Activated CD4-positive, alpha-beta T cell treated with anti-CD3 and anti-CD28 coated beads, Interleukin-2, amount 10 ng/mL, durations not matched to agents 24 days and 14 days (primary cell): ENCODE results near the gene WDR47. TPM values are rescaled to one million over a fixed set of nuclear protein-coding genes. Genes with fewer than 3 reads are reported as not detected.
"Not testable (repeated sequence)": the region's sequence is repeated elsewhere in the genome, so short reads cannot be mapped to it uniquely, and the experiment has no call there.

Source experiments
- DNase-seq: peaks from one replicate; pipeline ENCODE4 v3.0.0; 2022
- H3K27ac Mint-ChIP-seq: one replicate; pipeline ENCODE4 v1.8.0; 2022; ENCODE audit warnings: mild to moderate bottlenecking, mixed read lengths
- H3K27me3 Mint-ChIP-seq: one replicate; pipeline ENCODE4 v1.8.0; 2022; ENCODE audit warnings: mixed read lengths
- H3K36me3 Mint-ChIP-seq: one replicate; pipeline ENCODE4 v1.8.0; 2022; ENCODE audit warnings: low read depth, mild to moderate bottlenecking, mixed read lengths
- H3K4me1 Mint-ChIP-seq: one replicate; pipeline ENCODE4 v1.8.0; 2021; ENCODE audit warnings: mixed read lengths
- H3K4me3 Mint-ChIP-seq: one replicate; pipeline ENCODE4 v1.8.0; 2022; ENCODE audit warnings: mild to moderate bottlenecking, moderate library complexity, mixed read lengths
- H3K9me3 Mint-ChIP-seq: one replicate; pipeline ENCODE4 v1.8.0; 2021; ENCODE audit warnings: mixed read lengths
- intact Hi-C: fragments of 100-400 bp; cut with micrococcal nuclease; formaldehyde crosslinking; loops from one replicate; pipeline ENCODE4 v1.15.1; 2023
- total RNA-seq: library from RNA; stranded (reverse); gene quantifications from 2 replicates; pipeline ENCODE4 v1.2.3, GENCODE V29; 2022

WDR47 gene
- total RNA-seq, 1 donor from 2014 or later, result 14.0 TPM

- Mint-ChIP-seq H3K36me3 (peaks cover 2% of the 10 kb centered on the region), H3K4me1 (peaks cover 15% of the 10 kb centered on the region), H3K27me3 (peaks cover 8% of the 10 kb centered on the region), H3K9me3 (no peaks in the 10 kb centered on the region), H3K4me3 (peak overlapping the region; percentile 92), H3K27ac (peak overlapping the region; percentile 85)
- intact Hi-C loops, result loop anchor here (2.0 to 5.0 kb wide), 3 partner anchors 78 to 171 kb away; partner anchors contain the start of genes CLCC1, GPSM2 and SARS1
- DNase-seq, result peak; percentile 81
Measured at GRCh38 chr1:109040989-109041620, 797 bp downstream of the WDR47 start.

- H3K36me3 Mint-ChIP-seq, result peaks cover 2% of the 10 kb centered on the region
- peaks cover 7% of the 10 kb centered on the region for H3K27me3 Mint-ChIP-seq
- peak overlapping the region; percentile 92 for H3K4me3 Mint-ChIP-seq
- intact Hi-C loops, result loop anchor here (2.0 to 5.0 kb wide), 3 partner anchors 78 to 172 kb away; partner anchors contain the start of genes CLCC1, GPSM2 and SARS1
- peak overlapping the region; percentile 85 for H3K27ac Mint-ChIP-seq
- no peak for DNase-seq
- peaks cover 15% of the 10 kb centered on the region for H3K4me1 Mint-ChIP-seq
- no peaks in the 10 kb centered on the region for H3K9me3 Mint-ChIP-seq
Measured at GRCh38 chr1:109040627-109040988, 1.3 kb downstream of the WDR47 start.

- Mint-ChIP-seq H3K9me3 (no peaks in the 10 kb centered on the region), H3K27me3 (no peaks in the 10 kb centered on the region), H3K4me3 (no peak overlapping the region), H3K4me1 (peaks cover 2% of the 10 kb centered on the region), H3K36me3 (peaks cover 2% of the 10 kb centered on the region), H3K27ac (no peak overlapping the region)
- intact Hi-C loops, result no loop called here
- no peak for DNase-seq
Measured at GRCh38 chr1:109034382-109034781, 7.5 kb downstream of the WDR47 start.

- DNase-seq, H3K4me3 Mint-ChIP-seq, H3K27me3 Mint-ChIP-seq, H3K36me3 Mint-ChIP-seq, H3K27ac Mint-ChIP-seq, H3K4me1 Mint-ChIP-seq, intact Hi-C loops, H3K9me3 Mint-ChIP-seq: not testable (repeated sequence)
Measured at GRCh38 chr1:109029493-109029892, 12.4 kb downstream of the WDR47 start.

GRCh38 chr1:109027841-109028240 lies 14.1 kb downstream of the WDR47 start:
- Mint-ChIP-seq H3K4me1 (peaks cover 4% of the 10 kb centered on the region), H3K36me3 (no peaks in the 10 kb centered on the region), H3K9me3 (no peaks in the 10 kb centered on the region), H3K27me3 (no peaks in the 10 kb centered on the region), H3K27ac (no peak overlapping the region), H3K4me3 (no peak overlapping the region)
- no peak for DNase-seq
- intact Hi-C loops, result no loop called here

- no peak overlapping the region for H3K4me3 Mint-ChIP-seq
- H3K36me3 Mint-ChIP-seq, result no peaks in the 10 kb centered on the region
- H3K27me3 Mint-ChIP-seq, result no peaks in the 10 kb centered on the region
- no peak overlapping the region for H3K27ac Mint-ChIP-seq
- peaks cover 4% of the 10 kb centered on the region for H3K4me1 Mint-ChIP-seq
- no peaks in the 10 kb centered on the region for H3K9me3 Mint-ChIP-seq
- intact Hi-C loops, result no loop called here
- no peak for DNase-seq
Measured at GRCh38 chr1:109025694-109026093, 16.2 kb downstream of the WDR47 start.

- Mint-ChIP-seq H3K9me3 (no peaks in the 10 kb centered on the region), H3K36me3 (peaks cover 2% of the 10 kb centered on the region), H3K4me1 (peaks cover 4% of the 10 kb centered on the region), H3K4me3 (no peak overlapping the region), H3K27ac (no peak overlapping the region), H3K27me3 (no peaks in the 10 kb centered on the region)
- intact Hi-C loops, result no loop called here
- no peak for DNase-seq
Measured at GRCh38 chr1:109024646-109025045, 17.3 kb downstream of the WDR47 start.

- Mint-ChIP-seq H3K4me3 (no peak overlapping the region), H3K4me1 (peaks cover 4% of the 10 kb centered on the region), H3K27ac (no peak overlapping the region), H3K27me3 (no peaks in the 10 kb centered on the region), H3K36me3 (peaks cover 16% of the 10 kb centered on the region), H3K9me3 (no peaks in the 10 kb centered on the region)
- intact Hi-C loops, result no loop called here
- DNase-seq, result no peak
Measured at GRCh38 chr1:109020693-109021257, 21.1 kb downstream of the WDR47 start.

- DNase-seq, H3K27ac Mint-ChIP-seq, H3K4me1 Mint-ChIP-seq, H3K27me3 Mint-ChIP-seq, H3K4me3 Mint-ChIP-seq, H3K9me3 Mint-ChIP-seq, intact Hi-C loops: not testable (repeated sequence)
- H3K36me3 Mint-ChIP-seq, result peaks cover 22% of the 10 kb centered on the region
Measured at GRCh38 chr1:109017719-109018118, 24.2 kb downstream of the WDR47 start.

- intact Hi-C loops, result no loop called here
- Mint-ChIP-seq H3K27ac (no peak overlapping the region), H3K4me3 (no peak overlapping the region)
Measured at GRCh38 chr1:109017134-109017533, 24.8 kb downstream of the WDR47 start.

GRCh38 chr1:109011335-109011734 lies 30.6 kb downstream of the WDR47 start:
- H3K9me3 Mint-ChIP-seq, result no peaks in the 10 kb centered on the region
- intact Hi-C loops, result no loop called here
- H3K4me3 Mint-ChIP-seq, result no peak overlapping the region

More at GRCh38 chr1:109017134-109017533, 24.8 kb downstream of the WDR47 start:
- no peaks in the 10 kb centered on the region for H3K4me1 Mint-ChIP-seq
- no peaks in the 10 kb centered on the region for H3K27me3 Mint-ChIP-seq
- no peaks in the 10 kb centered on the region for H3K9me3 Mint-ChIP-seq
- DNase-seq, result no peak
- H3K36me3 Mint-ChIP-seq, result peaks cover 22% of the 10 kb centered on the region

GRCh38 chr1:108996622-108997021 lies 45.3 kb downstream of the WDR47 start:
- Mint-ChIP-seq H3K9me3 (peaks cover 22% of the 10 kb centered on the region), H3K36me3 (peaks cover 43% of the 10 kb centered on the region), H3K27ac (peak overlapping the region; percentile 20)
- H3K4me1 Mint-ChIP-seq, H3K4me3 Mint-ChIP-seq, intact Hi-C loops, DNase-seq, H3K27me3 Mint-ChIP-seq: not testable (repeated sequence)

More at GRCh38 chr1:109011335-109011734, 30.6 kb downstream of the WDR47 start:
- H3K27me3 Mint-ChIP-seq, result no peaks in the 10 kb centered on the region
- H3K4me1 Mint-ChIP-seq, result no peaks in the 10 kb centered on the region
- no peak overlapping the region for H3K27ac Mint-ChIP-seq
- no peak for DNase-seq
- H3K36me3 Mint-ChIP-seq, result peaks cover 15% of the 10 kb centered on the region

GRCh38 chr1:108983114-108983513 lies 58.8 kb downstream of the WDR47 start:
- Mint-ChIP-seq H3K4me3 (no peak overlapping the region), H3K36me3 (peaks cover 18% of the 10 kb centered on the region), H3K27ac (no peak overlapping the region), H3K9me3 (no peaks in the 10 kb centered on the region), H3K4me1 (no peaks in the 10 kb centered on the region), H3K27me3 (no peaks in the 10 kb centered on the region)
- DNase-seq, result no peak
- intact Hi-C loops, result no loop called here

GRCh38 chr1:108976658-108977057 lies 65.2 kb downstream of the WDR47 start:
- no peaks in the 10 kb centered on the region for H3K9me3 Mint-ChIP-seq
- H3K4me3 Mint-ChIP-seq, result no peak overlapping the region
- intact Hi-C loops, result no loop called here
- H3K4me1 Mint-ChIP-seq, result peaks cover 5% of the 10 kb centered on the region
- no peaks in the 10 kb centered on the region for H3K27me3 Mint-ChIP-seq
- no peak overlapping the region for H3K27ac Mint-ChIP-seq
- peaks cover 24% of the 10 kb centered on the region for H3K36me3 Mint-ChIP-seq
- DNase-seq, result no peak
